Stimulated activated CD4-positive, alpha-beta T cell treated with anti-CD3 and anti-CD28 coated beads, Interleukin-4, amount 100 ng/mL, for 1 hour (primary cell): ENCODE data around the gene SLC22A23.

Source experiments
- DNase-seq: peaks from one replicate; pipeline ENCODE4 v3.0.0-alpha.2; 2020

The SLC22A23 gene

DNA sequence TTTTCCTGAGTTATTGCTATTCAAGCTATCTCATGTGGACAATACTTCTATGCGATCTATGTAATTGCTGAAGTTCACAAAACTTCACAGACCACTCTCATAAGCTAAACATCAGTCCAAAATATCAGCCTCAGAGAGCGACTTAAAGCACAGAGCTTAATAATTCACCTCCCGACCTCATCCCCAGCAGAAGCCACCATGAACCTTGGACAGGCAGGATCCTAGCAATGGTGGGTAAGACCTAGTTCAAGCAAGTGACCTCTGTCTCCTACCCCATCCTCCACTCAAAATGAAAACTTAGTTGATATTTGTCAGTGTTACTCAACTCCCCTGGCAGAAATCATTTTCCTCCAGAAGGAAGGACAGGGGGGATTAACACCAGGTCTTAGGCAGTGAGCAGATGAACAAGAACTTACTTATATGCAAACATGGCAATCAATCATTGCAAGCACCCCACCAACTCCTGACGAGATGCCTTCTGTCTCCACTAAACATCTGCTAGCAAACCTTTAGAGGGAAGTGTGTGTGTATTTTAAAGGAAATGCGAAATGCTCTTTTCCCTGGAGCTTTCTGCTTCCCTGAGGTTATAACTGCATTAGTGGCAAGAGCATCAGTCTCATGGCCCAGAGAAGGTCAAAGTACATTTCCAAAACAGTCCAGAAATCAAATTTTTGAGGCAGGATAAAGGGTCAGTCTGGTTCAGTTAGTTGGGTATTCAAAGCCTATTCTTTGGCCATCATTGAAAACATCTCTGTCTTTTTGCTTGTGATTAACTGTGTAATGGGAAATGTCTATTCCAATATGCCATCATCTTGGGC is 90.0 kb downstream of the SLC22A23 start:
- DNase-seq = no peak

DNA sequence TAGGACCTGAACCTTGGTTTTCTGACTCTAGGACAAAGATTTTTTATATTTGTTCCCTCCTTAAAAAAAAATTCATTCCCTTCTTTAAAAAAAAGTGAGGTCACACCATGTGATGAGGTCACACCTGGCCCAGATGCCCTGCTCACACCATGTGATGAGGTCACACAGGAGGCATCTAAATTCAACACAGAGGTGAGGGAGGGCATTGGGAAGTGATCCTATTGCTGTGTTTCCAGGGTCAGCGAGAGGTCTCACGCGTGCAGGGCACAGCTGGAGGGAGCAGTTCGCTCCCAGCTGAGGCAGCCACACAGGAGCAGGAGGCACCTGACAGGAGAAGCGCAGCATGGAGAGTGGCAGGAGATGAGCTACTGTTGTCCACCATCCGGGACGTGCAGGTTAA is 92.5 kb downstream of the SLC22A23 start:
- DNase-seq = no peak

DNA sequence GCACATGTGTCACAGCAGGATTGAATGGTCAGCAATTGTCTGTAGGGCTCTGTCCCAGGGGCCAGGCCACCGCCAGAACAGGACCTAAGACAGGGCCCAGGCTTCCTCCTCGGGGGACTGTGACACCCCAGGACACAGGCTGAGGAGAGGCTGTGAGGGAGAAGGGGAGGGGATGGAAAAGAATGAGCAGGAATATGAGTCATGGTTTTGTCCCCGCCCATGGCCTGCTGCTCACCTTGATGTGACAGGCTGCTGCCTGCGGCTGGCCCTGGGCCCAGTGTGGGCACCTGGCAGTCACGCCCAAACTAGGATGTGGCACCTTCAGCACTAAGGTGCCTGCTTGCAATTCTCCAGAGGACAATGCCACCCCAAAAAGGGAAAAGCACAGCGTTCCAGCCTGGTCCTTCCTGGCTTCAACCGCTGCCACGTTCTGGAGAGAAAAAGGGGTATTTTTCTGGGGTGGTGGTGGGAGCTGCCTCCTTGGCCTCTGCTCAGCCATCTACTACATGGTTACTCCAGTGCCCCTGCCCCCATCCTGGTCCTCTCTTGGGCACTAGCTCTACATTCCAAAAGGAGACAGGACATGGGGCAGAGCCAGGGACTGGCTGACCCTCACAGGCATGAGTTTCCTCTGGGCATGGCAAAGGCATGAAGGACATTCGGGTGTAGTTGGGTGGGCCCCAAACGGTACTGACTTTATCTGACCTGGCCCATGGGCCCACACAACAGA is 93.4 kb downstream of the SLC22A23 start:
- DNase-seq = no peak

DNA sequence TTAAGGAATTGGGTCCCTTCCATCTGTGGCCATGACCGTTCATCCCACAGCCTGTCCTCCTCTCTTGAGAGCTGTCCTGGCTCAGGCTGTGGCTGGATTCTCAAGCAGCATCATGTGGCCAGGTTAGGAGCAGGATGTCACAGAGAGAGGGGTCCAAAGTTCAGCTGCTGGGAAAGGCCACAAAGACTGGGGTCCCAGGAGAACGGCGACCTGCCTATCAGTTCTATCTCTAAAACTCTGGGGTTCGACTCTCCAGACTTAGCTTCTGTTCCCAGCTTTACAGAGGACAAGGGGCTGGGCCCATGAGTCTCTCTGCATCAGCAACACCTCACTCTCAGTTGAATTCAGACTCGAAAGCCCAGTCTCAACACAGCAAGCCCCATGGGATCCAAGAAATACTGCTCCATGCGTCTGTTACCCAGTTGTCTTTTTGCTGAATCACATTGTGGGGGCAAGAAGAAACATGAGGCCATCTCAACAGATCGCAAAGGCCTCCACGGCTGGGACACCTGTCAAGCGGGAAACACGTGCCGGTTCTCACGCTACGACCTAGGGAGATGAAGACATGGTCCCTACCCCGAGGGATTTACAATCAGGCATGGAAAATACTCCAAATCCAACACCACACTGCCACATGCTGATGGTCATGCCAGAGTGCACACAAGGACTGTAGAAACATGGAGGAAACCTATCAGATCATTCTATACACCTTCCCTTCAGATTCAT is 95.4 kb downstream of the SLC22A23 start:
- DNase-seq = no peak

DNA sequence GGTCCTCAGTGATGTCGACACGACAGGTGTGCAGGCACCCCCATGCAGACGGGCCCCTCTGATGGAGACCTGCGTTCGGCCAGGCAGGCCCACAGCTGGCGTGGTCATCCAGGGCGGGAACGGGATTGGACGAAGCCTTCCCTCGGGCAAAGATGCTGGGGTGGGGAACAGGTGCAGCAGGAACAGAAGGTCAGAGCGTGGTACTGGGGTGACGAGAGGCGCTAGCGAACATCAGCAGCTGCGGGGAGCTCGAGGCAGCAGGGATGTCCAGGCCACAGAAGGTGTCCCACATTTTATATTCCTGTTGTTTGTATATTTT is 96.2 kb downstream of the SLC22A23 start:
- DNase-seq = no peak

DNA sequence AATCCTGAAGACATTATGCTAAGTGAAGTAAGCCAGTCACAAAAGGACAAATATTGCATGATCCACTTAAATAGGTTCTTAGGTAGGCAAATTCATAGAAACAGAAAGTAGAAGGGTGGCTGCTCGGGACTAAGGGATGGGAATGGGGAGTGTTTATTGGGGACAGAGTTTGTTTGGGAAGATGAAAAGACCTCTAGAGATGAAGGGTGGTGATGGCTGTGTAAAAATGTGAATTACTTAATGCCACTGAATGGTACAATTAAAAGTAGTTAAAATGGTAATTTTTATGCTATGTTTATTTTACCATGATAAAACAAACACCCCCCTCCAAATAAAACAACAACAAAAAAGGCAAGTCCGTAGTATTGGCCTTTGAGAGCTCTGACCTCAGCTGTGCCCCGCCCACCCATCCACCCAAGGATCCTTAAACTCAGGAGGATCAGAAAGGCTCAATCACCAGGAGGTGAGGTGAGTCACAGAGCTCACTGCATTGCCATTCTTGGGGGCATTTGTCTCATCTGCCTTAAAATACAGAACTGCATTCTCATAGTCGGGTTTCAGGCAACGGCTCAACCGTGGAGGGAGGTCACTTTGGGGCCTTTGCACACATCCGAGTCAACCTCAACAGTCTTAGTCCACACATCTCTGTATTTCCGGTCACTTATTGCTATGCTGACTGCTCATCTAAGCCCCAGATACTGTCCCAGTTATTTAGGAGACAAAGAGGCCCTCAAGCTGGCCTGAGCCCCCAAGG is 96.7 kb downstream of the SLC22A23 start:
- DNase-seq = no peak

DNA sequence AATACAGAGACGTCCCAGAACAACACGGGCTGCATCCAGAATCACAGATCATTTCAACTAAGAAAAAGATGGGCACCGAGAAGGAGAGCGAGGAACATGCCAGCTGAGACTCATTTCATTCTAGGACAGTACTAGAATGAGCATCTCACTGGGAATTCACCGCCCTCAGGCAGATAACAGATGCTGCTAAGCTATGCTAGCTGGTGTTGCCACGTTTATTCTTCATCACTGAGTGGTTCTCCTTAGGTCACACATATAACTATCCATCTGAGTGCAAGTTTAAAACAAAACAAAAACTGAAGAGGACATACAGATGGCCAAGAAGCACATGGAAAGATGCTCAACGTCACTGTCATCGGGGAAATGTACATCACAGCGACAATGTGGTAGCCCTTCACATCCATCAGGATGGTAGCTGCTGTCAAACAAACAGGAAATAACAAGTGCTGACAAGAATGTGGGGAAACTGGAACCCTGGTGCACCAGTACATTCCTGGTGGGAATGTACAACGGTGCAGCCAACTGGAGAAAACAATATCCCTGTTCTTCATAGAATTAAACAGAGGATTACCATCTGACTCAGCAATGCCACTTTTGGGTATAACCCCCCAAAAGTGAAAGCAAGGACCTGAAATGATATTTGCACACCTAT is 97.6 kb downstream of the SLC22A23 start:
- no peak for DNase-seq

DNA sequence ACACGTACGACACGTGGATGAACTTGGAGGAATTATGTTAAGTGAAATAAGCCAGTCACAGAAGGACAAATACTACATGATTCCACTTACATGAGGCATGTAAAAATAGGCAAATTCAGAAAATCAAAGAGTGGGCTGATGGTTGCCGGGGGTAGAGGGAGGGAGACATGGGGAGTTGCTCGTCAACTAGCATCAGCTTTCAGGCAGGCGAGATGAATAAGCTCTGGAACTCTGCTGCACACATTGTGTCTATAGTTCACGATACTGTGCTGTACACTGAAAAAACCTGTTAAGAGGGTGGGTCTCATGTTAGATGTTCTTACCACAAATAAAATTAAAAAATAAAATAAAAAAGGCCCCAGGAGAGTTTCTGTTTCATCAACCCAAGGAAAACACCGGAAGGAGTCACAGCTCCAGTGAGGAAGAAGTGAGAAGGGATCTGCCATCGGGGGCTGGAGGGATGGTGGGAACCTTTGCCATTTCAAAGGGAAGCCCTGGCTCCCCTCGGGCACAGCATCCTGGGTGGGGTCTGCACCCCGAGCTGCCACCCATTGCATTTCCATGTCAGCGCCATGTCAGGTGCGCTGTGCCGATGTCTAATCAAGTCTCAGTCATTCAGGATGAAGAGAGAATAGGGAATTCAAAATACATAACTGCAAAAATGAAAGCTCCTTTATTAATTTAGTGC is 98.3 kb downstream of the SLC22A23 start:
- no peak for DNase-seq

DNA sequence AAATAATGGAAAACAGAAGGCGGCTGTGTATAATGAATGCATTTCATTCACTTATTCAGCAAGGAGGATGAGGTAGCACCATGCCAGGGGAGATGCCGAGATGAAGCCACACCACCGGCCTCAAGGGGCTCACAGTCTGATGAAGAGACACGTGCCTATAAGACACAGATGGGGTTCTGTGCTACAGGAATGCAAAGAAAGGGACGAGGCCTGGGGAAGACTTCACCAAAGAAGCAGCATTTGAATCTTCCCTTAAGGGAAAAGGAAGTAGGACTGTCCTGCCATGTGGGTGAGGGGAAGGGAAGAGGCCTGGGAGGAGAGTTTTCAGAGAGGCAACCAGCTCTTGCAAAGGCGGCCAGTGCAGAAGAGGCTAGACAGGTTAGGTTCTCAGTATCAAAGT is 99.2 kb downstream of the SLC22A23 start:
- no peak for DNase-seq

DNA sequence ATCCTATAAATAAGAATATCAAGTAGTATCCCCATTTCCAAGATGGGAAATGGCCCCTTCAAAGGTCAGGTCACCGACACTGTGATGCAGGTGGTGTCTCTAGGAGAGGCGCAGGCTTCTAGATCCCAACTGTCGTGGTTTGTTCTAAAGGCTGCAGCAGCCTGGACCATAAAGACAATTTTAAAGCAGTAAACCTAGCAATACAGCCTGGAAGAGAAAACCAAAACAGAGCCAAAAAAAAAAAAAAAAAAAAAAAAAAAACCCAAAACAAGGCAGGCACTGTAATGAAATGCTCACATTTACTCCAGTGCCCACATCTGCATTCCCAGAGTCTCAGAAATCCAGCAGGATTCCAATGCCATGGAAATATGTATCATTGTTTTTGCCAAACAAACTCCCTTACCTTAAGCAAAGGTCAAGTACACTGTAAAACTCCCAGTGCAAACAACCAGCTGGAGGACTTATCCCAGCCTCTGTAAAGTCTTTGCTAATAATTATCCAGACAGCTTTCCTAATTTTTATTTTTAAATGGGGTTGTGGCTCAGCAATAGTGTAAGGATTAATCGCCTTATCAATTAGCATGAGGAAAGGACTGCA is 99.9 kb downstream of the SLC22A23 start:
- DNase-seq = no peak

DNA sequence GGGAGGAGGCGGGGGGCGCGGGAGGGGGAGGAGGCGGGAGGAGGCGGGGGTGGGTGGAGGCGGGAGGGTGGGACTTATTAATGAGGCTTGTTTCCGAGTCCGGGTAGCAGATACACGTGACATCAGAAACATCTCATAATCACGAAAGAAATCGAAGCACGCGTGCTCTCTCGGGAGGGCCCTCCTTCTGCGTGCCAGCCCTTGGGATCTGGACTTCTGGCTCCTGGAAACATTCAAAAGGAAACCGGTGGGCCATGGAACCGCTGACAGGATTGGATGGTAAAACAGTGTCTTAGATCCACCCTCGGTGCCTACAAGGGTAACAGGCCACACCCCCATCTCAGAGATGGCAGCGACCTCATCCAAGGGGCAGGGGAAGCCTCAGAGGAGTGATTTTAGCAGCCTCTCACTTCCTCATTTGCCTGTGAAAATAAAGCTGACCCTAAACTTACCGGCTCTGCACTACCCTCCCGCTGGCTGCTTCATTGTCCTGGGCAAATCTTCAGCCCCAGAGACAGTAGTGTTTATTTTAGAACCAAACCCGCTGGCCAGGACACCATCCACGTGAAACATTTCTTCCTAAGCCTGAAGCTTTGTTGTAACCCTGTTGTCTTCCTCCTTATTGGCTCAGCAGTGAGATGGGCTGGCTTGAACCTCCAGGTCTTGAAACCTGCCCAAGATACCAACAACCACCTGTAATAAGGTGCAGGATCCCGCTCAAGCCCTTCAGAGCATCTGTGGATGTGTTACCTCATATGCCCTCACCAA is 100.6 kb downstream of the SLC22A23 start:
- peak; percentile 35 for DNase-seq

DNA sequence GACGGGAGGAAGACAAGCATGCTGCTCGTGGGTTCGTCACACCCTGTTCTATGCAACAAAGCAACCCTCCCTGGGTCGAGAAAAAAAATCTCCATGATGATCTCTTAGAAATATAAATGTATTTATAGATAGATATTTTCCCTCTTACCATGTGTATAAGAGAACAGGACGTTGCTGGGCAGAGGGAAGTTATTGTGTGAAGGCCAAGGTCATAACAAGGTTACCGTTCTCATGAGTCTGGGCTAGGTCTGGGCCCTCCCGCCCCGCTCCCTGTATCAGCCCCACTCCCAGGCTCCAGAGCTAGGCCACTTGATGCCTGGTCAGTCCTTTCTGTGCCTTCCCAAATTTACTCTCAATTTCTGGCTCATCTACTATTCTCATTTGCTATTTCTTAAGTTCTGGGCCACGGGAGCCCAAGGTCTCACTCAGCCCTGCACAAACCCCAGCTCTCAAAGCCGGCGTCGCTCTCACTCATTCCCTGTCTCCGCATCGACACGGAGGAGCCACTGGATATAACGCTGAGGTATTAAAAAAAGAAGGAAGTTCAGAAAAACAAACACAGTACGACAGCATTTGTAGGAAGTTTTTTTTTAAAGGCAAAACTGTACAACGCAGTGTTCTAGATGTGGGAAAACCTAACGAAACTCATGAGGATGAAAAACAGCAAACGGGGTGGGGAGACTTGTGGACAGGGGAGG is 101.3 kb downstream of the SLC22A23 start:
- DNase-seq = no peak

DNA sequence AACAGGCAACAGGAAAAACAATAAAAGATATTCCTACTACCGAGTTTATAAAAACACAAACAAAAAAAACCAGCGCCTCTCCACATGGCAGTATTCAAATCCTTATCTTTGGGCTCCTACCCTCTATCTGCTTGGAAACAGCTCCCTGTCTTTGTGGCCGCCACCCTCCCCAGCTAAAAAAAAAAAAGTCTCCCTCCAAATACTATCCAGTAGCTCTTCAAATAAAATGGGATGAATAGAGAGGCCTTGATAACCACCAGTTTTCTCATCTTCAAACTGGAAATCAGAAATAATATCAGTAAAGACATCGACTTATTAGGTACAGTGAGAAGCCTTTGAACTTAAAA is 101.9 kb downstream of the SLC22A23 start:
- no peak for DNase-seq

DNA sequence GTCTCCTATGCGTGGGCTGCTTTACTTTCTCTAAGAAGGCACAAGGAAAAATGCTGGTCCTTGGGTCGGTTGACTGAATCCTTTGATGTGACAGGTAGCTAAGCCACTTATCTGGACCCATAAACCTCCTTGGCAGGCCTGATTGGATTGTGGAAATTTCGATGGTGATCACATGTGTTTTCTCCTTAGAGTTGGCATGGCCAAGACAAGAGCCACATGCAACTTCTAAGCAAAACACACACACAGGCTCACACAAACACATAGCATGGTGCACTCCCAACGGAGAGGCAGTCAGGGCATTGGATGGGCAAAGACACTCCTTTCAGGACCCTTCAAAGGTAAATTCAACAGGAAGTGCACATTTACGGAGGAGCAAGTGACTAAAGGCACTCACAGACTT is 102.9 kb downstream of the SLC22A23 start:
- no peak for DNase-seq

DNA sequence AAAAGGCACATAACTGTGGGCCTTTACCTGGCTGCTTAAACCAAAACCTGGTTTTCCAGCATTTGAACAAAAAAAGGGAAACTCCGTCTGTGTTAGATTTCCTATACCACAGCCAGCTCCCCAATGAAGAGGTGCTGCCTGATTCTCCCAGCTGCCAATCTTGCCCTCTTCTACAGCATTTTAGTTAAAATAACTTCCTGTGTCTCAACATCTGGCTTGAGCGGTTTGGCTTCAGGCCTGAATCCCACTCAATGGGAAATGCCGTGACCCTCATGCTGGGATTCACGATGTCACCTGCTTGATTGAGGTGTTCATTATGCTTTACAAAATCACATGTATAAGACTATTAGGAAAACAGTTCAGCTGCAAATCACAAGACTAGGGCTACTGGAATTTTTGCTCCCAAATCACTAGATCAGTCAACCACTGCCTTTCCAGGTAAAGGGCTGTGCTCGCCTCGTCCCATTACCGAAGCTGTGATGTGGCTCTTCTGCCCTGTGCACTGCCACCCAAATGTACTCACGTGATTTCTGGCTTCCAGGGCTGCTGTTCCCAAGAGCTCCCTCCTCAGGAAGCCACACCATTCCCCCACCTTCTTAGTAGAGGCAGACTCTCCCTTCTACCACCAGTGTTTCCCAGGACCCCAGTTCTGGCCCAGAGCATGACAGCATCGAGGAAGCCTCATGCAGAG is 103.5 kb downstream of the SLC22A23 start:
- no peak for DNase-seq

DNA sequence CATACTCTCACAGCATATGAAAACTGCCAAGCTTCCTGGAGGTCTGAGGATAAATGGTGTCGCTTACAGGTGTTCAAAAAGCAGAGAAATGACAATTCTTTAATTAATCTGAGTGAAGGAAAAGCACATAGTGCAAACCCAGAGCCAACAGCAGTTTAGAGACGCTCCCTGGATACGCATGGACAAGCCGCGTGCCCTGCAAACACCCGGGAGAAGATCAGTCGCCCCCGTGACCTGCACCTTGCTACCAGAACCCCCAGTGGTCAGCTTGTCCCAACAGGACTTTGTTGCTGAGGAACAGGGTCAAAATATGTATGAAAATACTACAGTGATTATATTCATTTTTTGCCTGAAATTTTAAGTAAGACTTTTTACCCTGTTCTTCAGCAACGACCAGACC is 104.2 kb downstream of the SLC22A23 start:
- no peak for DNase-seq

DNA sequence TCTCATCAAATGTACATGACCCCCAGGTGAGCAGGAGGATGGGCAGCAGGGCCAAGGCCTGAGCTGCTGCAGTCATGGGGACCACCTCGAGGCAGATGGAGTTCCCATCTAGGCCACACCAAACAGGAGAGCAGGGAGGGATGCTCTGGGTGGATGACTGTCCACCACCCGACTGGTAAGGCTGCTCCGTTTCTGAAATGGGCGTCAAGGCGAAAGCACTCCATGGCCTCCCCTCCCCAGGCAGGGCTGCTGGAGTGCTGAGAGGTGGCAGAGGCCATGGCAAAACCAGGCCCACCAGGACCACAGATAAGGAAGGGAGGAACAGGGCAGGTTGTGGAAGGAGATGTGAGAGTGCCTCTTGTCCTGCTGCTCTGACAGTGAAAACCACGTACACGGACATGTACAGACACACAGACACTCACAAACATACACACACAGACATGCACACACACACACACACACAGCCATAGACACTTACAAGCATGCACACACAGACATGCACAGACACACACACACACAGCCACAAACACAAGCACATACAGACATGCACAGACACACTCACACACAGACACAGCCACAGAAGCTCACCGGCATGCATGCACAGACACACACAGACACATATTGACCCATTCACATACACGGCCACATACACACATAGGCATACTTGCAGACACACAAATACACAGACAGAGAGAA is 104.9 kb downstream of the SLC22A23 start:
- DNase-seq = no peak

DNA sequence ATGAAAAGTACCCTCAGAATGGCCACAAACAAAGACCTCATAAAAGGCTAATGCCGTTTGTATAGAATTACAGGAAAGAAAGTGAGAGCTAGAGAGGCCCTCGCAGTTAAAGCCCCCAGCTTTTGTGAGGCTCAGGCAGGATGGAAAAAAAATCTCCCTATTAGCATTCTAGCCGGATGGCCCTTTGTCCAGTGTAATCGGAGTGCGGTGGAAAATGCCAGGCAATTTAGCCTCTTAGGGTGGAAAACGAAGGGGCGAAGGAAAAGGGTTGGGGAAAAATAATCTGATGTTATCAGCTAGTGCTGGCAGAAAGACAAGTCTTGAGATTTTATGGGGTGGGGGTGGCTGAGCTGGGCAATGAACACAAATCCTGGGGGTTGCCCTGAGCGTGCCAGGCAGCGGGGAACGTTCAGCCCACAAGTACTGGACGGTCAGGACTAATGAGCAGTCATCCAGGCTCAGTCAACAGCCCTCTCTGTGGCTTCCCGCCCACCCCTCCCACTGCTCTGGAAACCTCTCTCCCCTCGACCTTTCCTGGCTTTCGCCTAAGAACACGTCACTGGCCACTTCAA is 105.7 kb downstream of the SLC22A23 start:
- no peak for DNase-seq
